Hepatocyte (in vitro differentiated cells): Measurements from ENCODE around the gene MPV17. TPM values are rescaled to one million over a fixed set of nuclear protein-coding genes. Genes with fewer than 3 reads are reported as not detected.

Experiments
- DNase-seq: peaks from one replicate; pipeline ENCODE4 v3.0.0-alpha.2; 2016; ENCODE audit warnings: low spot score
- H2AFZ ChIP-seq: fragments of 200-600 bp; sonication (generic); 2 replicates; pipeline ENCODE4 v1.6.0; 2016; ENCODE audit warnings: antibody characterized with exemption, mild to moderate bottlenecking
- H3K27ac ChIP-seq: fragments of 200-600 bp; sonication (generic); 2 replicates; pipeline ENCODE4 v1.5.1; 2016; ENCODE audit warnings: mild to moderate bottlenecking
- H3K27me3 ChIP-seq: fragments of 200-600 bp; sonication (generic); 2 replicates; pipeline ENCODE4 v1.6.1; 2016
- H3K36me3 ChIP-seq: fragments of 200-600 bp; sonication (generic); replicated peaks from 2 replicates; pipeline ENCODE4 v1.5.1; 2016; ENCODE audit warnings: low read depth; ENCODE audit not compliant: insufficient read depth
- H3K4me1 ChIP-seq: fragments of 200-600 bp; sonication (generic); 2 replicates; pipeline ENCODE4 v1.5.1; 2016; ENCODE audit warnings: mild to moderate bottlenecking, moderate library complexity; ENCODE audit not compliant: insufficient read depth
- H3K4me2 ChIP-seq: fragments of 200-600 bp; sonication (generic); 2 replicates; pipeline ENCODE4 v1.6.0; 2016
- H3K4me3 ChIP-seq: fragments of 200-600 bp; sonication (generic); 2 replicates; pipeline ENCODE4 v1.5.1; 2016; ENCODE audit warnings: mild to moderate bottlenecking
- H3K79me2 ChIP-seq: fragments of 200-600 bp; sonication (generic); 2 replicates; pipeline ENCODE4 v1.6.0; 2017; ENCODE audit warnings: mild to moderate bottlenecking
- H3K9me2 ChIP-seq: fragments of 200-600 bp; sonication (generic); replicated peaks from 2 replicates; pipeline ENCODE4 v1.6.0; 2017; ENCODE audit warnings: mild to moderate bottlenecking; ENCODE audit not compliant: insufficient read depth
- H3K9me3 ChIP-seq: fragments of 200-600 bp; sonication (generic); 2 replicates; pipeline ENCODE4 v1.5.1; 2016; ENCODE audit warnings: low read depth, mild to moderate bottlenecking
- H4K20me1 ChIP-seq: fragments of 200-600 bp; sonication (generic); 2 replicates; pipeline ENCODE4 v1.6.0; 2016; ENCODE audit warnings: mild to moderate bottlenecking; ENCODE audit not compliant: insufficient read depth, poor library complexity, severe bottlenecking
- CTCF ChIP-seq: fragments of 200-600 bp; sonication (generic); IDR thresholded peaks from 2 replicates; pipeline ENCODE4 v1.5.1; 2016; ENCODE audit warnings: antibody characterized with exemption, mild to moderate bottlenecking; ENCODE audit not compliant: poor library complexity
- EZH2 ChIP-seq: fragments of 200-600 bp; sonication (generic); IDR thresholded peaks from 2 replicates; pipeline ENCODE4 v1.6.1; 2016; ENCODE audit warnings: antibody characterized with exemption, mild to moderate bottlenecking, borderline replicate concordance
- EZH2phosphoT487 ChIP-seq: fragments of 200-600 bp; sonication (generic); IDR thresholded peaks from one replicate; pipeline ENCODE4 v1.6.1; 2018; ENCODE audit warnings: antibody characterized with exemption, mild to moderate bottlenecking, low read depth, moderate library complexity; ENCODE audit not compliant: unreplicated experiment, severe bottlenecking
- WGBS: methylation state at CpG from one replicate; pipeline ENCODE4 v1.1.6; 2016; ENCODE audit warnings: low lambda C conversion rate; ENCODE audit errors: missing lambda C conversion rate; 5-methylcytosine and 5-hydroxymethylcytosine counted together
- polyA plus RNA-seq: library from polyadenylated mRNA; unstranded; fragments of >200 nt; fragmentation: Nextera tagmentation; extraction: Ambion mirVana; gene quantifications from 2 replicates; pipeline ENCODE4 v1.2.1, GENCODE V29; 2016
- total RNA-seq: library from RNA; depleted of rRNA; stranded (reverse); fragments of >200 nt; gene quantifications from 2 replicates; pipeline ENCODE4 v1.2.3, GENCODE V29; 2014

The MPV17 gene
- total and polyA plus RNA-seq, 2 experiments from 2014 or later, result 71.4 to 111 TPM

GRCh38 chr2:27347641-27348040, 24.7 kb upstream of the MPV17 start:
- H3K9me3 ChIP-seq, result no peaks in the 10 kb centered on the region
- no peak overlapping the region for H2AFZ ChIP-seq
- H3K36me3 ChIP-seq, result no peaks in the 10 kb centered on the region
- TF ChIP-seq EZH2 (no peak), CTCF (no peak), EZH2phosphoT487 (no peak)
- no peaks in the 10 kb centered on the region for H3K9me2 ChIP-seq
- WGBS, result 90% methylated on average over 2 of the region's 2 CpGs
- H3K4me3 ChIP-seq, result no peak overlapping the region
- no peak overlapping the region for H3K27ac ChIP-seq
- H3K79me2 ChIP-seq, result peaks cover 91% of the 10 kb centered on the region
- H4K20me1 ChIP-seq, result peaks cover 17% of the 10 kb centered on the region
- no peak for DNase-seq
- no peaks in the 10 kb centered on the region for H3K4me1 ChIP-seq
- H3K27me3 ChIP-seq, result no peaks in the 10 kb centered on the region
- no peak overlapping the region for H3K4me2 ChIP-seq

- Histone ChIP-seq H3K9me2 (no peaks in the 10 kb centered on the region), H3K79me2 (no peaks in the 10 kb centered on the region), H3K36me3 (no peaks in the 10 kb centered on the region), H2AFZ (no peak overlapping the region), H3K27ac (no peak overlapping the region), H3K27me3 (no peaks in the 10 kb centered on the region), H3K4me1 (no peaks in the 10 kb centered on the region), H3K4me2 (no peak overlapping the region), H3K9me3 (no peaks in the 10 kb centered on the region), H4K20me1 (no peaks in the 10 kb centered on the region), H3K4me3 (no peak overlapping the region)
- 98% methylated on average over 7 of the region's 7 CpGs for WGBS
- no peak for DNase-seq
- TF ChIP-seq EZH2 (no peak), CTCF (no peak), EZH2phosphoT487 (no peak)
Measured at GRCh38 chr2:27336173-27336572, 13.3 kb upstream of the MPV17 start.

- H3K79me2 ChIP-seq, result no peaks in the 10 kb centered on the region
- no peaks in the 10 kb centered on the region for H3K36me3 ChIP-seq
- no peak for DNase-seq
- H3K27me3 ChIP-seq, result no peaks in the 10 kb centered on the region
- TF ChIP-seq EZH2, result no peak
- no peak for TF ChIP-seq CTCF
- TF ChIP-seq EZH2phosphoT487, result no peak
- no peak overlapping the region for H3K4me3 ChIP-seq
- no peaks in the 10 kb centered on the region for H3K9me3 ChIP-seq
- no peak overlapping the region for H3K27ac ChIP-seq
- no peak overlapping the region for H2AFZ ChIP-seq
- H3K9me2 ChIP-seq, result no peaks in the 10 kb centered on the region
- WGBS, result 88% methylated on average over 3 of the region's 3 CpGs
- H3K4me1 ChIP-seq, result no peaks in the 10 kb centered on the region
- no peaks in the 10 kb centered on the region for H4K20me1 ChIP-seq
- H3K4me2 ChIP-seq, result no peak overlapping the region
Measured at GRCh38 chr2:27335311-27335710, 12.4 kb upstream of the MPV17 start.

- Histone ChIP-seq H4K20me1 (no peaks in the 10 kb centered on the region), H3K4me3 (no peak overlapping the region), H3K27me3 (no peaks in the 10 kb centered on the region), H2AFZ (no peak overlapping the region), H3K79me2 (peaks cover 8% of the 10 kb centered on the region), H3K36me3 (no peaks in the 10 kb centered on the region), H3K9me3 (no peaks in the 10 kb centered on the region), H3K4me2 (no peak overlapping the region), H3K27ac (no peak overlapping the region), H3K4me1 (peaks cover 21% of the 10 kb centered on the region), H3K9me2 (no peaks in the 10 kb centered on the region)
- DNase-seq, result no peak
- WGBS, result 95% methylated on average over 5 of the region's 5 CpGs
- TF ChIP-seq EZH2, result no peak
- TF ChIP-seq CTCF, result no peak
- TF ChIP-seq EZH2phosphoT487, result no peak
Measured at GRCh38 chr2:27324720-27325119, 1.8 kb upstream of the MPV17 start.
